ENCODE measurements around the gene PRPF38A. TPM values are rescaled to one million over a fixed set of nuclear protein-coding genes. Genes with fewer than 3 reads are reported as not detected.

PRPF38A gene
- total RNA-seq, 1 experiment from 2014 or later: 89.9 TPM

DNA sequence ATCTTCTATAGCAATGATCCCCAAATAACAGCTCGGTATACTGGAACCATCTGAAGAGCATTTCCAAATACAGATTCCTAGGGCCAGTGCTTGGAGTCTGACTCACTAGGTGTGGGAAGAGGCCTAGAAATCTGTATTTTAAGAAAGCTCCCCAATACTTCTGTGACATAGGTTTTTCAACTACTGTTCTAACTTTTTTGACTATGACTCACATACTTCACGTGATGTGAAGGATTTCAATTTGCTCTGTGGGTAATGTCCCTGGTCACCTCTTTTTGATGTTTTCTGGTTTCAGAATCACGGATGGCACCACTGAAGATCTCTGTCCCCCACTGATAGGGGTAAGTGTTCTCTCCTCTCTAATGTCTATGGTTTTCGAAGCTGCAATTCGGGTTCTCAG, 11.2 kb upstream of the PRPF38A start:
- Histone ChIP-seq H2AK5ac (ENCODE audit: insufficient read length, low read length) (no peak overlapping the region), H3K79me2 (ENCODE audit: insufficient read depth, low read length) (no peaks in the 10 kb centered on the region), H3K4ac (ENCODE audit: low read depth, low read length) (no peak overlapping the region), H4K8ac (replicated peaks; ENCODE audit: insufficient read length, low read depth, low read length) (no peak overlapping the region), H3K4me2 (ENCODE audit: insufficient read depth, insufficient read length, low read length) (no peak overlapping the region), H3T11ph (ENCODE audit: low read length) (no peak overlapping the region), H2AFZ (ENCODE audit: low read length) (no peak overlapping the region), H2BK20ac (ENCODE audit: low read depth, low read length, poor library complexity, severe bottlenecking) (no peak overlapping the region), H3K56ac (ENCODE audit: insufficient read length, low read depth, low read length) (no peak overlapping the region), H4K5ac (ENCODE audit: insufficient read length, low read depth, low read length) (no peak overlapping the region), H3K9me3 (ENCODE audit: control insufficient read depth, low read depth, low read length) (no peaks in the 10 kb centered on the region), H3K27ac (ENCODE audit: insufficient read length, low read depth, low read length) (no peak overlapping the region), H3K4me1 (ENCODE audit: insufficient read depth, low read length) (no peaks in the 10 kb centered on the region), H2BK120ac (ENCODE audit: low read depth, low read length, poor library complexity, severe bottlenecking) (no peak overlapping the region), H3K14ac (ENCODE audit: insufficient read depth, low read length) (no peak overlapping the region), H3K27me3 (ENCODE audit: insufficient read depth, low read length) (no peaks in the 10 kb centered on the region), H3K9ac (ENCODE audit: extremely low read depth, insufficient read length, low read length) (no peak overlapping the region), H2BK5ac (ENCODE audit: insufficient read length, low read length) (no peak overlapping the region), H3K23me2 (ENCODE audit: insufficient read length, low read depth, low read length, poor library complexity, severe bottlenecking) (no peaks in the 10 kb centered on the region), H2BK12ac (ENCODE audit: insufficient read length, low read depth, low read length) (no peak overlapping the region), H3K23ac (ENCODE audit: insufficient read length, low read depth, low read length) (no peak overlapping the region), H3K79me1 (ENCODE audit: insufficient read depth, low read depth, low read length, poor library complexity, severe bottlenecking) (no peaks in the 10 kb centered on the region), H4K20me1 (ENCODE audit: control insufficient read depth, insufficient read depth, insufficient read length) (no peaks in the 10 kb centered on the region), H2BK15ac (ENCODE audit: low read depth, low read length) (no peak overlapping the region), H4K91ac (ENCODE audit: insufficient read length, low read depth, low read length) (no peak overlapping the region), H3K18ac (ENCODE audit: insufficient read length, low read depth, low read length) (no peak overlapping the region)
- no peak for TF ChIP-seq CTCF (conservative IDR thresholded peaks at IDR 0.05)
- Mint-ChIP-seq H3K36me3 (ENCODE audit: insufficient read depth in 1 of 3, low read depth in 3 of 3) (peaks cover 58 to 90% (median 86%) of the 10 kb centered on the region in 3 experiments; a peak in 6 of 7 replicates), H3K4me1 (no peaks in the 10 kb centered on the region), H3K27ac (no peak overlapping the region; a peak in 1 of 7 replicates), H3K27me3 (ENCODE audit: low read depth) (no peaks in the 10 kb centered on the region), H3K9me3 (no peaks in the 10 kb centered on the region), H3K4me3 (no peak overlapping the region)
- no CpG with 5 or more reads among the region's 5 CpGs for WGBS (ENCODE audit: extremely low coverage, insufficient read length, low lambda C conversion rate)
- no peak for DNase-seq
